GM15510 (cell line): ENCODE data around the gene CD1E.

Source experiments
- POLR2A ChIP-seq: IDR thresholded peaks from 3 replicates; pipeline ENCODE4 v1.6.1; 2011; ENCODE audit warnings: borderline replicate concordance; ENCODE audit not compliant: insufficient read length; ENCODE audit errors: extremely low read depth

The CD1E gene

GRCh38 chr1:158407092-158407491 is 53.4 kb downstream of the CD1E start:
- no peak for TF ChIP-seq POLR2A
